ENCODE data around the gene GBX1.

GRCh38 chr7:151201751-151202150 lies 34.3 kb upstream of the GBX1 start:
- TF ChIP-seq CTCF (IDR thresholded peaks at IDR 0.05) = no peak
- no peak for TF ChIP-seq POLR2A (IDR thresholded peaks at IDR 0.05)

All from body of pancreas (tissue), 4 donors.